DMS153 (cell line): ENCODE results near the gene MLST8.

ENCODE experiments used
- DNase-seq: peaks from one replicate; lab custom pipeline; 2025; lab: John Stamatoyannopoulos, UW

The MLST8 gene

GRCh38 chr16:2209258-2210008 is 4.2 kb downstream of the MLST8 start:
- no peak for DNase-seq

- no peak for DNase-seq
Observed at GRCh38 chr16:2210009-2210332, 4.7 kb downstream of the MLST8 start.

GRCh38 chr16:2210386-2211365 is 5.4 kb downstream of the MLST8 start, which contains the start of gene BRICD5:
TSS of gene BRICD5 (minus strand) at chr16:2210863. CDS start at chr16:2210833, 30 bp downstream.
- no peak for DNase-seq

GRCh38 chr16:2211923-2212347 is 6.7 kb downstream of the MLST8 start:
- no peak for DNase-seq

GRCh38 chr16:2212362-2213324 is 7.4 kb downstream of the MLST8 start:
- no peak for DNase-seq

GRCh38 chr16:2213817-2214718 is 8.8 kb downstream of the MLST8 start:
- DNase-seq, result no peak

- no peak for DNase-seq
Observed at GRCh38 chr16:2214719-2214968, 9.4 kb downstream of the MLST8 start, which contains the start of gene PGP. TSS of gene PGP (minus strand) at chr16:2214840. CDS start at chr16:2214777, 63 bp downstream.

GRCh38 chr16:2216330-2216729 is 11.1 kb downstream of the MLST8 start:
- no peak for DNase-seq

- peak; percentile 99 for DNase-seq
Observed at GRCh38 chr16:2223221-2223941, 18.1 kb downstream of the MLST8 start, which contains the start of gene E4F1. TSS of gene E4F1 (plus strand) at chr16:2223591. CDS start at chr16:2223614, 23 bp downstream.

GRCh38 chr16:2223942-2224486 is 18.8 kb downstream of the MLST8 start:
- DNase-seq, result peak; percentile 20

GRCh38 chr16:2226245-2226793 is 21.1 kb downstream of the MLST8 start:
- DNase-seq, result no peak

GRCh38 chr16:2226918-2227317 is 21.7 kb downstream of the MLST8 start:
- no peak for DNase-seq

- DNase-seq, result no peak
Observed at GRCh38 chr16:2228161-2228824, 23.0 kb downstream of the MLST8 start.

GRCh38 chr16:2229091-2229490 is 23.8 kb downstream of the MLST8 start:
- DNase-seq, result no peak

GRCh38 chr16:2229632-2230250 is 24.5 kb downstream of the MLST8 start:
- no peak for DNase-seq

- no peak for DNase-seq
Observed at GRCh38 chr16:2230376-2230775, 25.1 kb downstream of the MLST8 start.

- peak; percentile 58 for DNase-seq
Observed at GRCh38 chr16:2231016-2231931, 26.0 kb downstream of the MLST8 start.
